ENCODE data around the gene FUT7. TPM values are rescaled to one million over a fixed set of nuclear protein-coding genes. Genes with fewer than 3 reads are reported as not detected.
"Not testable (repeated sequence)": the region's sequence is repeated elsewhere in the genome, so short reads cannot be mapped to it uniquely, and the experiment has no call there.

The FUT7 gene
- total RNA-seq, 4 donors from 2014 or later: 0.60 TPM; not detected in 3

- H3K9me3 ChIP-seq: no peaks in the 10 kb centered on the region
These were observed 31.6 kb upstream of the FUT7 start for GRCh38 chr9:137063311-137064026.

GRCh38 chr9:137062798-137063197 is 30.9 kb upstream of the FUT7 start:
- H3K9me3 ChIP-seq; H3K36me3 ChIP-seq; H3K27me3 ChIP-seq; DNase-seq (ENCODE audit: low spot score in 2 of 2); H3K4me3 ChIP-seq; H3K27ac ChIP-seq: not testable (repeated sequence)
- 58 to 65% methylated on average over 6 to 8 of the region's 9 CpGs for WGBS, 2 donors
- peaks cover 0 to 23% (median 8%) of the 10 kb centered on the region in 4 donors for H3K4me1 ChIP-seq

More at GRCh38 chr9:137063311-137064026, 31.6 kb upstream of the FUT7 start:
- Histone ChIP-seq H3K4me1 (peaks cover 0 to 22% (median 8%) of the 10 kb centered on the region in 4 donors), H3K36me3 (no peaks in the 10 kb centered on the region), H3K27ac (peak overlapping the region in 2 of 4 donors; percentile 36 to 48), H3K4me3 (no peak overlapping the region), H3K27me3 (no peaks in the 10 kb centered on the region)
- DNase-seq (ENCODE audit: low spot score in 2 of 2): no peak
- TF ChIP-seq POLR2A (IDR thresholded peaks at IDR 0.05) (no peak), EP300 (IDR thresholded peaks at IDR 0.05) (no peak)
- TF ChIP-seq, protein P1, sequence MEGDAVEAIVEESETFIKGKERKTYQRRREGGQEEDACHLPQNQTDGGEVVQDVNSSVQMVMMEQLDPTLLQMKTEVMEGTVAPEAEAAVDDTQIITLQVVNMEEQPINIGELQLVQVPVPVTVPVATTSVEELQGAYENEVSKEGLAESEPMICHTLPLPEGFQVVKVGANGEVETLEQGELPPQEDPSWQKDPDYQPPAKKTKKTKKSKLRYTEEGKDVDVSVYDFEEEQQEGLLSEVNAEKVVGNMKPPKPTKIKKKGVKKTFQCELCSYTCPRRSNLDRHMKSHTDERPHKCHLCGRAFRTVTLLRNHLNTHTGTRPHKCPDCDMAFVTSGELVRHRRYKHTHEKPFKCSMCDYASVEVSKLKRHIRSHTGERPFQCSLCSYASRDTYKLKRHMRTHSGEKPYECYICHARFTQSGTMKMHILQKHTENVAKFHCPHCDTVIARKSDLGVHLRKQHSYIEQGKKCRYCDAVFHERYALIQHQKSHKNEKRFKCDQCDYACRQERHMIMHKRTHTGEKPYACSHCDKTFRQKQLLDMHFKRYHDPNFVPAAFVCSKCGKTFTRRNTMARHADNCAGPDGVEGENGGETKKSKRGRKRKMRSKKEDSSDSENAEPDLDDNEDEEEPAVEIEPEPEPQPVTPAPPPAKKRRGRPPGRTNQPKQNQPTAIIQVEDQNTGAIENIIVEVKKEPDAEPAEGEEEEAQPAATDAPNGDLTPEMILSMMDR (IDR thresholded peaks at IDR 0.05): no peak
- WGBS, 2 donors: 67 to 77% methylated on average over 9 to 10 of the region's 26 CpGs

DNA sequence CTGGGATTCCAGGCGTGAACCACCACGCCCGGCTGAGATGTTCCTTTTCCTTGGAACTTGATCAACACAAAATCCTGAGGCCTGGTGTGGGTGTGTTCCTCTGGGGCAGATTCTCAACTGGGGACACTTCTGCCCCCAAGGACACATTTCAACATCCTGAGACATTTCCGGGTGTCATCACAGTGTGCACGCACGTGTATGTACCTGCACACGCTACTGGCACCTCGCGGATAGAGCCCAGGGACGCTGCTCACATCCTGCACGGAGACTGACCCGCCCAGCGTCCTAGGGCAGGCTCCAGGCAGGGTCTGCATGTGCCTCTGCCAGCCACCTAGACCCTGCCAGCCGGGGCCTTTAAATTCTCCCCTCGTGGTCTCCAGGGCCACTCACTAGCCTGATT is 30.5 kb upstream of the FUT7 start:
- Histone ChIP-seq H3K4me3 (no peak overlapping the region), H3K27me3 (no peaks in the 10 kb centered on the region), H3K27ac (no peak overlapping the region), H3K4me1 (peaks cover 0 to 27% (median 8%) of the 10 kb centered on the region in 4 donors), H3K9me3 (no peaks in the 10 kb centered on the region), H3K36me3 (no peaks in the 10 kb centered on the region)
- 80 to 88% methylated on average over 15 of the region's 15 CpGs for WGBS, 2 donors
- TF ChIP-seq EP300 (IDR thresholded peaks at IDR 0.05): no peak
- no peak for TF ChIP-seq POLR2A (IDR thresholded peaks at IDR 0.05)
- TF ChIP-seq, protein P1 (IDR thresholded peaks at IDR 0.05): no peak
- DNase-seq (ENCODE audit: low spot score in 2 of 2): no peak

DNA sequence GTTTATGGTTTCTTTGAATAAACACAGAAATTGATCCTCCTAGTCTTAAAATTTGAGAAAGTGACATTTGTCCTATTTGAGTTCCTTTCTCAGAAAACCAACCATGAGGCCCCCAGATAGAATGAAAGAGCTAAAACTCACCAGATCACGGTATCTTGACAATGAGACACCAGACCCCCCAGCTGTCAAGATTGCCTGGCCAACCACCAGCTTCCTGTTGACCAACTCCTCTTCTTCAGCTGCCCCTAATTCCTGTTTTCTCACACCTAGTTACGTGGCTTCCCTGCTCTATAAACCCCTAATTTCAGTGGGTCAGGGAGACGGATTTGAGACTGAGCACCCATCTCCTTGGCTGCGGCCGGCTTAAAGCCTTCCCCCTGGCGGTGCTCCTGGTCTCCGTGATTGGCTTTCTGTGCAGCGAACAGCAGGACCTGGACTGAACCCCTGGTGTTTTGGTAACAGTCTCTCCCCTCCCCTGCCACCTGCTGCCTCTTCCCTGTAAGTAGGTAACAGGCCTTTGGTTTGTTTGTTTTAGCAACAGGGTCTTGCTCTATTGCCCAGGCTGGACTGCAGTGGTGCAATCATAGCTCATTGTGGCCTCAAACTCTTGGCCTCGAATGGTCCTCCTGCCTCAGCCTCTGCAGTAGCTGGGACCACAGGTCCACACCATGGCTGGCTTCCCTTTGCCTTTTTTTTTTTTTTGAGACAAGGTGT is 26.8 kb upstream of the FUT7 start:
- Histone ChIP-seq H3K9me3 (no peaks in the 10 kb centered on the region), H3K27ac (no peak overlapping the region), H3K36me3 (no peaks in the 10 kb centered on the region), H3K4me3 (no peak overlapping the region), H3K4me1 (peaks cover 3 to 51% (median 25%) of the 10 kb centered on the region in 4 donors), H3K27me3 (peaks cover 0 to 5% of the 10 kb centered on the region in 2 donors)
- 88 to 93% methylated on average over 9 of the region's 9 CpGs for WGBS, 2 donors
- no peak for DNase-seq (ENCODE audit: low spot score in 2 of 2)
- no peak for TF ChIP-seq EP300 (IDR thresholded peaks at IDR 0.05)
- no peak for TF ChIP-seq POLR2A (IDR thresholded peaks at IDR 0.05)

- TF ChIP-seq, protein P1 (IDR thresholded peaks at IDR 0.05): no peak
- TF ChIP-seq POLR2A (IDR thresholded peaks at IDR 0.05) (no peak), EP300 (IDR thresholded peaks at IDR 0.05) (no peak)
- peak overlapping the region in 1 of 4 donors; percentile 29 for H3K27ac ChIP-seq
- DNase-seq (ENCODE audit: low spot score in 2 of 2): no peak
- H3K4me3 ChIP-seq: no peak overlapping the region
- H3K27me3 ChIP-seq: peaks cover 0 to 16% of the 10 kb centered on the region in 2 donors
- 64 to 66% methylated on average over 16 of the region's 16 CpGs for WGBS, 2 donors
- no peaks in the 10 kb centered on the region for H3K9me3 ChIP-seq
- no peaks in the 10 kb centered on the region for H3K36me3 ChIP-seq
- H3K4me1 ChIP-seq: peaks cover 3 to 54% (median 32%) of the 10 kb centered on the region in 4 donors
These were observed 25.7 kb upstream of the FUT7 start for GRCh38 chr9:137057545-137057944.

All from tibial nerve (tissue), 4 donors.